Stimulated activated CD8-positive, alpha-beta memory T cell treated with anti-CD3 and anti-CD28 coated beads, Interleukin-7, amount 100 ng/mL, for 48 hours (primary cell): ENCODE data around the gene INPP4A.

Source experiments
- DNase-seq, 2 donors: peaks; one replicate each; pipeline ENCODE4 v3.0.0-alpha.2; 2020; ENCODE audit warnings: low read depth in 1 of 2; ENCODE audit errors: extremely low read depth in 1 of 2

The INPP4A gene

GRCh38 chr2:98489486-98489885 is 44.8 kb downstream of the INPP4A start:
- DNase-seq: no peak

GRCh38 chr2:98489971-98490962 is 45.6 kb downstream of the INPP4A start:
- DNase-seq: no peak

GRCh38 chr2:98492441-98492840 is 47.8 kb downstream of the INPP4A start:
- DNase-seq: no peak

- no peak for DNase-seq
These were observed 50.0 kb downstream of the INPP4A start for GRCh38 chr2:98494699-98495098.

- DNase-seq: no peak
These were observed 52.3 kb downstream of the INPP4A start for GRCh38 chr2:98496750-98497493.

- DNase-seq: no peak
These were observed 54.2 kb downstream of the INPP4A start for GRCh38 chr2:98498703-98499440.

- no peak for DNase-seq
These were observed 55.9 kb downstream of the INPP4A start for GRCh38 chr2:98500561-98500960.

- no peak for DNase-seq
These were observed 56.6 kb downstream of the INPP4A start for GRCh38 chr2:98501223-98501622.

- no peak for DNase-seq
These were observed 57.2 kb downstream of the INPP4A start for GRCh38 chr2:98501876-98502275.

GRCh38 chr2:98502556-98503335 is 58.1 kb downstream of the INPP4A start:
- no peak for DNase-seq

- no peak for DNase-seq
These were observed 58.9 kb downstream of the INPP4A start for GRCh38 chr2:98503481-98504105.

GRCh38 chr2:98504381-98505109 is 59.9 kb downstream of the INPP4A start:
- no peak for DNase-seq

GRCh38 chr2:98505311-98505808 is 60.7 kb downstream of the INPP4A start:
- DNase-seq: no peak

- DNase-seq: no peak
These were observed 61.5 kb downstream of the INPP4A start for GRCh38 chr2:98505971-98506664.

- DNase-seq: no peak
These were observed 62.2 kb downstream of the INPP4A start for GRCh38 chr2:98506881-98507280.

- no peak for DNase-seq
These were observed 62.8 kb downstream of the INPP4A start for GRCh38 chr2:98507461-98507860.

GRCh38 chr2:98507891-98508708 is 63.4 kb downstream of the INPP4A start:
- DNase-seq: no peak

GRCh38 chr2:98508709-98509066 is 64.0 kb downstream of the INPP4A start:
- peak in 1 of 2 donors; percentile 71 for DNase-seq
